IMR-90 (cell line): ENCODE measurements around the gene RNF17. TPM values are rescaled to one million over a fixed set of nuclear protein-coding genes. Genes with fewer than 3 reads are reported as not detected.

Experiments
- ATAC-seq: fragments of 200-7000 bp; cut with Tn5 transposase; 2 replicates; pipeline ENCODE4 v1.9.1; 2020; ENCODE audit warnings: low read depth, mild to moderate bottlenecking, moderate library complexity
- BruUV-seq: library from RNA; stranded (reverse); fragments of 400-500 nt; replicated peaks from 2 replicates; lab custom pipeline; 2021; lab: Mats Ljungman, UMichigan
- CTCF ChIA-PET: fragments of 300-600 bp; formaldehyde crosslinking; extraction: SDS; loops from one replicate; lab custom pipeline; 2021; ENCODE audit warnings: antibody characterized with exemption; lab: Yijun Ruan, JAX
- POLR2A ChIA-PET: fragments of 300-600 bp; sonication (Branson Sonifier 250); formaldehyde crosslinking; loops from one replicate; lab custom pipeline; 2022; ENCODE audit warnings: antibody characterized with exemption; ENCODE audit not compliant: unreplicated experiment; lab: Charles Lee
- DNase-seq: peaks from one replicate; pipeline ENCODE4 v3.0.0; 2013
- H2AFZ ChIP-seq: replicated peaks from 2 replicates; pipeline ENCODE3; 2013; ENCODE audit warnings: low read length, mild to moderate bottlenecking; ENCODE audit not compliant: poor library complexity
- H2AK5ac ChIP-seq: 2 replicates; pipeline ENCODE4 v1.6.1; 2013; ENCODE audit warnings: low read depth, low read length, inconsistent platforms
- H2AK9ac ChIP-seq: replicated peaks from 2 replicates; pipeline ENCODE3; 2013; ENCODE audit warnings: mild to moderate bottlenecking, low read depth, low read length, moderate library complexity; ENCODE audit not compliant: poor library complexity
- H2BK120ac ChIP-seq: 2 replicates; pipeline ENCODE4 v1.6.1; 2013; ENCODE audit warnings: low read depth, low read length, inconsistent platforms
- H2BK15ac ChIP-seq: 3 replicates; pipeline ENCODE4 v1.6.1; 2013; ENCODE audit warnings: low read depth, low read length, inconsistent platforms
- H2BK20ac ChIP-seq: 2 replicates; pipeline ENCODE4 v1.6.1; 2013; ENCODE audit warnings: low read depth, mild to moderate bottlenecking, inconsistent platforms, low read length, moderate library complexity
- H2BK5ac ChIP-seq: 2 replicates; pipeline ENCODE4 v1.6.1; 2013; ENCODE audit warnings: mild to moderate bottlenecking, low read depth, low read length, inconsistent platforms; ENCODE audit not compliant: poor library complexity, severe bottlenecking
- H3K14ac ChIP-seq: replicated peaks from 2 replicates; pipeline ENCODE4 v1.6.1; 2013; ENCODE audit warnings: low read depth, low read length, inconsistent platforms
- H3K18ac ChIP-seq: 2 replicates; pipeline ENCODE4 v1.6.1; 2013; ENCODE audit warnings: low read depth, low read length, control low read depth
- H3K23ac ChIP-seq: 2 replicates; pipeline ENCODE4 v1.6.1; 2013; ENCODE audit warnings: low read depth, low read length, inconsistent platforms
- H3K27ac ChIP-seq: 2 replicates; pipeline ENCODE4 v1.5.1; 2013; ENCODE audit warnings: mild to moderate bottlenecking, control low read depth, low read length; ENCODE audit not compliant: insufficient read depth
- H3K27me3 ChIP-seq: 2 replicates; pipeline ENCODE4 v1.6.1; 2013; ENCODE audit warnings: low read length; ENCODE audit not compliant: control insufficient read depth, insufficient read depth
- H3K36me3 ChIP-seq: 2 replicates; pipeline ENCODE4 v1.6.1; 2013; ENCODE audit warnings: low read length, mixed read lengths; ENCODE audit not compliant: control insufficient read depth, insufficient read depth
- H3K4ac ChIP-seq: 2 replicates; pipeline ENCODE4 v1.6.1; 2013; ENCODE audit warnings: low read depth, low read length, inconsistent platforms
- H3K4me1 ChIP-seq: 2 replicates; pipeline ENCODE4 v1.6.1; 2013; ENCODE audit warnings: low read length, mixed read lengths; ENCODE audit not compliant: control insufficient read depth, insufficient read depth
- H3K4me2 ChIP-seq: 2 replicates; pipeline ENCODE4 v1.6.1; 2013; ENCODE audit warnings: low read depth, mild to moderate bottlenecking, control low read depth, low read length, moderate library complexity
- H3K4me3 ChIP-seq: 2 replicates; pipeline ENCODE4 v1.5.1; 2013; ENCODE audit warnings: low read depth, mild to moderate bottlenecking, control low read depth, low read length, moderate library complexity; ENCODE audit not compliant: insufficient read depth
- H3K56ac ChIP-seq: 2 replicates; pipeline ENCODE4 v1.6.1; 2013; ENCODE audit warnings: low read length, inconsistent platforms; ENCODE audit not compliant: insufficient read depth; ENCODE audit errors: extremely low read depth
- H3K79me1 ChIP-seq, 2 experiments: 2 replicates each; pipeline ENCODE4 v1.6.1; 2013; ENCODE audit warnings: low read length in 2 of 2, inconsistent platforms in 1 of 2, low read depth in 1 of 2
- H3K9ac ChIP-seq: 2 replicates; pipeline ENCODE4 v1.6.1; 2013; ENCODE audit warnings: low read depth, low read length, control low read depth
- H3K9me1 ChIP-seq: 2 replicates; pipeline ENCODE4 v1.6.1; 2013; ENCODE audit warnings: low read length, inconsistent platforms; ENCODE audit not compliant: insufficient read depth
- H3K9me3 ChIP-seq: 2 replicates; pipeline ENCODE4 v1.6.1; 2013; ENCODE audit warnings: low read length; ENCODE audit not compliant: control insufficient read depth, insufficient read depth
- H4K20me1 ChIP-seq: 2 replicates; pipeline ENCODE4 v1.6.1; 2013; ENCODE audit warnings: low read length, inconsistent platforms; ENCODE audit not compliant: insufficient read depth
- H4K5ac ChIP-seq: 2 replicates; pipeline ENCODE4 v1.6.1; 2013; ENCODE audit warnings: mild to moderate bottlenecking, low read depth, low read length, control low read depth
- H4K8ac ChIP-seq, 2 experiments: 2 replicates each; pipeline ENCODE4 v1.6.1; 2013; ENCODE audit warnings: low read depth in 2 of 2, low read length in 2 of 2, control low read depth in 1 of 2, inconsistent platforms in 1 of 2
- H4K91ac ChIP-seq: 2 replicates; pipeline ENCODE4 v1.6.1; 2013; ENCODE audit warnings: low read depth, low read length, inconsistent platforms; ENCODE audit not compliant: insufficient read depth
- BHLHE40 ChIP-seq: fragments of 150-350 bp; IDR thresholded peaks from 2 replicates; pipeline ENCODE4 v1.6.1; 2016; ENCODE audit warnings: mild to moderate bottlenecking, low read depth, low read length
- CEBPB ChIP-seq: IDR thresholded peaks from 2 replicates; pipeline ENCODE4 v1.6.1; 2012; ENCODE audit warnings: low read depth, low read length, improper control_type of control experiment
- CHD1 ChIP-seq: IDR thresholded peaks from 2 replicates; pipeline ENCODE4 v1.6.1; 2012; ENCODE audit warnings: low read depth, low read length, improper control_type of control experiment
- FOS ChIP-seq: fragments of 150-350 bp; IDR thresholded peaks from 2 replicates; pipeline ENCODE4 v1.6.1; 2016; ENCODE audit warnings: low read depth, low read length
- MAZ ChIP-seq: IDR thresholded peaks from 2 replicates; pipeline ENCODE4 v1.6.1; 2012; ENCODE audit warnings: low read depth, mild to moderate bottlenecking, low read length, improper control_type of control experiment, moderate library complexity, borderline replicate concordance
- MXI1 ChIP-seq: IDR thresholded peaks from 2 replicates; pipeline ENCODE4 v1.6.1; 2012; ENCODE audit warnings: low read depth, mild to moderate bottlenecking, low read length, moderate library complexity, borderline replicate concordance
- RAD21 ChIP-seq: IDR thresholded peaks from 2 replicates; pipeline ENCODE4 v1.6.1; 2012; ENCODE audit warnings: low read length, improper control_type of control experiment
- RCOR1 ChIP-seq: IDR thresholded peaks from 2 replicates; pipeline ENCODE4 v1.6.1; 2012; ENCODE audit warnings: mild to moderate bottlenecking, low read length, improper control_type of control experiment; ENCODE audit not compliant: insufficient replicate concordance
- RFX5 ChIP-seq: IDR thresholded peaks from 2 replicates; pipeline ENCODE4 v1.8.0; 2012; ENCODE audit warnings: low read depth, mild to moderate bottlenecking, low read length, moderate library complexity
- USF2 ChIP-seq: fragments of 150-350 bp; IDR thresholded peaks from 2 replicates; pipeline ENCODE4 v1.6.1; 2017; ENCODE audit warnings: mild to moderate bottlenecking, antibody characterized with exemption, low read length, low read depth
- WGBS, 2 experiments: methylation state at CpG; one replicate each; pipeline versions ENCODE4 v1.1.5 to v1.1.7; 2013; ENCODE audit warnings: missing lambda C conversion rate in 2 of 2; ENCODE audit not compliant: insufficient read length in 1 of 2; ENCODE audit errors: extremely low coverage in 2 of 2; 5-methylcytosine and 5-hydroxymethylcytosine counted together
- dilution Hi-C: fragments of 300-500 bp; cut with HindIII; formaldehyde crosslinking; loops from one replicate; pipeline ENCODE4 v1.14.3; 2018; ENCODE audit warnings: low sequenced_read_pairs; ENCODE audit not compliant: unreplicated experiment
- in situ Hi-C: fragments of 300-500 bp; cut with MboI; formaldehyde crosslinking; loops from 3 replicates; pipeline ENCODE4 v1.14.3; 2019; ENCODE audit warnings: low sequenced_read_pairs, inconsistent platforms, mixed read lengths
- intact Hi-C: fragments of 100-400 bp; cut with micrococcal nuclease; formaldehyde crosslinking; loops from 2 replicates; pipeline ENCODE4 v1.10.0; 2022
- polyA plus RNA-seq, 3 experiments: library from polyadenylated mRNA; depleted of rRNA; stranded (reverse); fragments of >200 nt; gene quantifications; 2 replicates each; pipeline ENCODE4 v1.2.3, GENCODE V29; 2012; ENCODE audit warnings: low replicate concordance in 1 of 3
- total RNA-seq: library from RNA; depleted of rRNA; stranded (reverse); fragments of >200 nt; gene quantifications from 2 replicates; pipeline ENCODE4 v1.2.3, GENCODE V29; 2012

The RNF17 gene
- total and polyA plus RNA-seq, 2 of the 4 experiments (the other 2 are of a cell fraction) = 0.03 to 0.18 TPM

GRCh38 chr13:24860770-24861169 lies 96.8 kb downstream of the RNF17 start:
- no peak for ATAC-seq
- TF ChIP-seq CEBPB (no peak), FOS (no peak), USF2 (no peak), RFX5 (no peak), BHLHE40 (no peak), MAZ (no peak), CHD1 (no peak), MXI1 (no peak), RAD21 (no peak), RCOR1 (no peak)
- in situ Hi-C loops (no loop called here), intact Hi-C loops (no loop called here), dilution Hi-C loops (no loop called here)
- no peak overlapping the region for H3K23ac ChIP-seq
- H2BK20ac ChIP-seq = no peak overlapping the region
- H3K36me3 ChIP-seq = no peaks in the 10 kb centered on the region
- BruUV-seq = no TSS peak
- no peak overlapping the region for H3K4ac ChIP-seq
- no peak overlapping the region for H3K56ac ChIP-seq
- POLR2A ChIA-PET = no interaction called here
- H2BK5ac ChIP-seq = no peak overlapping the region
- no peak overlapping the region for H3K4me2 ChIP-seq
- no peaks in the 10 kb centered on the region for H4K20me1 ChIP-seq
- no peaks in the 10 kb centered on the region for H3K9me1 ChIP-seq
- H3K9me3 ChIP-seq = no peaks in the 10 kb centered on the region
- H2AK9ac ChIP-seq = no peak overlapping the region
- H3K14ac ChIP-seq = no peak overlapping the region
- no peak overlapping the region for H3K27ac ChIP-seq
- H4K91ac ChIP-seq = no peak overlapping the region
- no peak overlapping the region for H4K5ac ChIP-seq
- H4K8ac ChIP-seq = no peak overlapping the region
- H3K27me3 ChIP-seq = peaks cover 5% of the 10 kb centered on the region
- no peak overlapping the region for H3K4me3 ChIP-seq
- no peak overlapping the region for H2AFZ ChIP-seq
- no peaks in the 10 kb centered on the region for H3K79me1 ChIP-seq
- no peak overlapping the region for H3K18ac ChIP-seq
- no CpG with 5 or more reads among the region's 4 CpGs for WGBS, 2 experiments
- CTCF ChIA-PET = interaction anchor here (1.0 kb wide), 1 partner anchor 8 kb away, joined by 5 read pairs; no protein-coding TSS in a partner anchor
- H3K9ac ChIP-seq = no peak overlapping the region
- no peak overlapping the region for H2AK5ac ChIP-seq
- no peaks in the 10 kb centered on the region for H3K4me1 ChIP-seq
- no peak overlapping the region for H2BK15ac ChIP-seq
- no peak for DNase-seq
- no peak overlapping the region for H2BK120ac ChIP-seq
